GM12878 (cell line): Measurements from ENCODE around the gene HOXC9. TPM values are rescaled to one million over a fixed set of nuclear protein-coding genes. Genes with fewer than 3 reads are reported as not detected.

Source experiments
- ATAC-seq: fragments of 200-7000 bp; cut with Tn5 transposase; 3 replicates; pipeline ENCODE4 v1.9.1; 2020; ENCODE audit warnings: mild to moderate bottlenecking, moderate library complexity
- BruUV-seq: library from RNA; stranded (reverse); fragments of 400-500 nt; replicated peaks from 2 replicates; lab custom pipeline; 2021; lab: Mats Ljungman, UMichigan
- CTCF ChIA-PET: fragments of 300-600 bp; sonication (Branson Sonifier 250); formaldehyde crosslinking; extraction: SDS; loops from one replicate; lab custom pipeline; 2021; ENCODE audit warnings: inconsistent platforms; lab: Yijun Ruan, JAX
- POLR2A ChIA-PET: fragments of 350-600 bp; formaldehyde crosslinking; extraction: SDS; loops from one replicate; lab custom pipeline; 2021; ENCODE audit warnings: inconsistent platforms; lab: Charles Lee
- RAD21 ChIA-PET: fragments of 300-600 bp; sonication (Branson Sonifier 250); formaldehyde crosslinking; loops from one replicate; lab custom pipeline; 2023; ENCODE audit warnings: antibody characterized with exemption; ENCODE audit not compliant: unreplicated experiment; lab: Charles Lee
- SMC1A ChIA-PET: fragments of 300-600 bp; sonication (Branson Sonifier 250); formaldehyde crosslinking; loops from one replicate; lab custom pipeline; 2023; ENCODE audit not compliant: unreplicated experiment, uncharacterized antibody; lab: Charles Lee
- DNase-seq: peaks from one replicate; pipeline ENCODE4 v3.0.0-alpha.2; 2011; ENCODE audit warnings: low read depth, low spot score
- FAIRE-seq: peaks from 3 replicates; lab custom pipeline; 2011; peaks lifted over from hg19 to GRCh38; lab: Jason Lieb, UNC
- H2AFZ ChIP-seq: 2 replicates; pipeline ENCODE4 v1.6.0; 2011; ENCODE audit warnings: low read depth, low read length, control low read depth; ENCODE audit not compliant: control insufficient read depth
- H3K27ac ChIP-seq: 2 replicates; pipeline ENCODE4 v1.5.1; 2011; ENCODE audit warnings: control low read depth; ENCODE audit not compliant: control insufficient read depth, insufficient read depth
- H3K27me3 ChIP-seq, 2 experiments: replicated peaks in 1 of 2; 2 replicates each; pipeline versions ENCODE4 v1.6.0 to v1.6.1; 2011; ENCODE audit warnings: low read length in 1 of 2; ENCODE audit not compliant: control insufficient read depth in 2 of 2, insufficient read depth in 2 of 2
- H3K36me3 ChIP-seq, 2 experiments: 2 replicates each; pipeline ENCODE4 v1.5.1; 2011; ENCODE audit warnings: low read length in 1 of 2; ENCODE audit not compliant: control insufficient read depth in 2 of 2, insufficient read depth in 2 of 2
- H3K4me1 ChIP-seq: 2 replicates; pipeline ENCODE4 v1.6.1; 2011; ENCODE audit warnings: mild to moderate bottlenecking, low read length, moderate library complexity, mixed read lengths; ENCODE audit not compliant: control insufficient read depth, insufficient read depth
- H3K4me2 ChIP-seq: 2 replicates; pipeline ENCODE4 v1.6.0; 2011; ENCODE audit warnings: control low read depth; ENCODE audit not compliant: control insufficient read depth, insufficient read depth
- H3K4me3 ChIP-seq: fragments of 200-600 bp; sonication (generic); 2 replicates; pipeline ENCODE4 v1.5.1; 2016
- H3K79me2 ChIP-seq: 2 replicates; pipeline ENCODE4 v1.6.0; 2011; ENCODE audit warnings: low read length; ENCODE audit not compliant: control insufficient read depth, insufficient read depth
- H3K9ac ChIP-seq: 2 replicates; pipeline ENCODE4 v1.8.0; 2011; ENCODE audit warnings: low read length, control low read depth, mixed read lengths; ENCODE audit not compliant: control insufficient read depth, insufficient read depth
- H3K9me3 ChIP-seq: replicated peaks from 3 replicates; pipeline ENCODE4 v1.5.1; 2011; ENCODE audit warnings: mild to moderate bottlenecking, low read length; ENCODE audit not compliant: control insufficient read depth, insufficient read depth
- H4K20me1 ChIP-seq: 2 replicates; pipeline ENCODE4 v1.6.0; 2011; ENCODE audit not compliant: control insufficient read depth, insufficient read depth
- STAT3 ChIP-seq: IDR thresholded peaks from 2 replicates; pipeline ENCODE4 v1.6.1; 2011; ENCODE audit warnings: low read depth, low read length, improper control_type of control experiment
- ZNF687 ChIP-seq: fragments of 450-650 bp; IDR thresholded peaks from 2 replicates; pipeline ENCODE4 v1.6.1; 2017; ENCODE audit warnings: mild to moderate bottlenecking, moderate library complexity
- WGBS: methylation state at CpG from one replicate; pipeline ENCODE4 v1.1.6; 2016; ENCODE audit warnings: low lambda C conversion rate; ENCODE audit not compliant: insufficient replicate concordance, insufficient coverage; ENCODE audit errors: missing lambda C conversion rate; 5-methylcytosine and 5-hydroxymethylcytosine counted together
- in situ Hi-C: fragments of 300-500 bp; cut with MboI; formaldehyde crosslinking; loops from 9 replicates; pipeline ENCODE4 v1.14.3; 2018; ENCODE audit warnings: mixed read lengths
- intact Hi-C: fragments of 100-400 bp; cut with micrococcal nuclease; formaldehyde crosslinking; loops from one replicate; pipeline ENCODE4 v1.14.2; 2022; ENCODE audit not compliant: unreplicated experiment
- polyA plus RNA-seq, 11 experiments: library from polyadenylated mRNA; depleted of rRNA in 4 of 11; unstranded in 6 of 11; stranded (reverse) in 5 of 11; fragments of >200 nt; fragmentation: Nextera tagmentation in 4 of 11; fragmentation: Illumina TruSeq in 1 of 11; extraction: Ambion mirVana in 4 of 11; extraction: Trizol in 1 of 11; gene quantifications; 1 replicate in 1 of 11; 2 replicates in 10 of 11; pipeline versions ENCODE4 v1.2.1 to v1.2.3, GENCODE V29; 2011 to 2016; ENCODE audit warnings: inconsistent platforms in 2 of 11, missing spikeins in 2 of 11, low read depth in 1 of 11
- total RNA-seq, 4 experiments: library from RNA; depleted of rRNA in 3 of 4; stranded (reverse); fragments of >200 nt in 3 of 4; fragmentation: Illumina TruSeq in 1 of 4; extraction: Trizol in 1 of 4; gene quantifications; 2 replicates each; pipeline versions ENCODE4 v1.2.1 to v1.2.3, GENCODE V29; 2013 to 2021

HOXC9 gene
- total and polyA plus RNA-seq, 10 of the 15 experiments (the other 5 are each of a cell fraction or from before 2014, with no cell fraction given) = not detected

- SMC1A ChIA-PET = interaction anchor here (0.6 to 1.5 kb wide), 4 partner anchors 10 to 234 kb away, joined by 3 to 5 read pairs (median 4); no protein-coding TSS in a partner anchor
- FAIRE-seq = no peak
- RAD21 ChIA-PET = interaction anchor here (0.6 to 2.1 kb wide), 7 partner anchors 9 to 380 kb away, joined by 3 to 7 read pairs (median 4); partner anchors contain the start of gene HOXC9
- DNase-seq = no peak
- Histone ChIP-seq H3K79me2 (no peaks in the 10 kb centered on the region), H4K20me1 (peaks cover 3% of the 10 kb centered on the region; the same call in 1 of the 2 replicates), H3K4me2 (no peak overlapping the region), H3K4me1 (peaks cover 13% of the 10 kb centered on the region), H3K27ac (no peak overlapping the region)
- intact Hi-C loops = no loop called here
- CTCF ChIA-PET = interaction anchor here (0.6 to 2.8 kb wide), 12 partner anchors 13 to 248 kb away, joined by 3 to 10 read pairs (median 4); no protein-coding TSS in a partner anchor
- no peak for ATAC-seq
- no peak for TF ChIP-seq ZNF687
- no peak for TF ChIP-seq STAT3
- TF ChIP-seq, all 136 proteins: peak for 0
- no peak overlapping the region for H3K4me3 ChIP-seq
- POLR2A ChIA-PET = interaction anchor here (0.7 kb wide), 1 partner anchor 9 kb away, joined by 5 read pairs; the partner anchor contains the start of gene HOXC9
- in situ Hi-C loops = no loop called here
- H3K36me3 ChIP-seq = no peaks in the 10 kb centered on the region
- H3K9ac ChIP-seq = no peak overlapping the region
- under 1% methylated on average over 8 of the region's 8 CpGs for WGBS
- H3K27me3 ChIP-seq = peaks cover 29 to 57% of the 10 kb centered on the region in 2 experiments
- H2AFZ ChIP-seq = no peak overlapping the region
- BruUV-seq = no TSS peak
- no peaks in the 10 kb centered on the region for H3K9me3 ChIP-seq
Measured at GRCh38 chr12:53991077-53991460, 8.9 kb upstream of the HOXC9 start.
